GM06990 (cell line): ENCODE data around the gene SCNN1G.
"Not testable (repeated sequence)": the region's sequence is repeated elsewhere in the genome, so short reads cannot be mapped to it uniquely, and the experiment has no call there.

Experiments used
- DNase-seq: peaks from one replicate; pipeline ENCODE4 v3.0.0-alpha.2; 2011; ENCODE audit not compliant: insufficient read length; ENCODE audit errors: extremely low read depth
- H3K27me3 ChIP-seq: replicated peaks from 2 replicates; pipeline ENCODE4 v1.6.0; 2011; ENCODE audit warnings: low read length; ENCODE audit not compliant: control insufficient read depth, insufficient read depth
- H3K36me3 ChIP-seq: 2 replicates; pipeline ENCODE4 v1.5.1; 2011; ENCODE audit warnings: low read length; ENCODE audit not compliant: control insufficient read depth, insufficient read depth
- H3K4me3 ChIP-seq: replicated peaks from 2 replicates; pipeline ENCODE4 v1.5.1; 2011; ENCODE audit warnings: low read depth, mild to moderate bottlenecking, control low read depth, low read length
- TF ChIP-seq, protein P1 (sequence below): IDR thresholded peaks from 2 replicates; pipeline ENCODE4 v1.5.1; 2011; ENCODE audit warnings: low read length, control low read depth, mild to moderate bottlenecking, inconsistent platforms; ENCODE audit not compliant: insufficient read depth, poor library complexity, severe bottlenecking

Gene SCNN1G

DNA sequence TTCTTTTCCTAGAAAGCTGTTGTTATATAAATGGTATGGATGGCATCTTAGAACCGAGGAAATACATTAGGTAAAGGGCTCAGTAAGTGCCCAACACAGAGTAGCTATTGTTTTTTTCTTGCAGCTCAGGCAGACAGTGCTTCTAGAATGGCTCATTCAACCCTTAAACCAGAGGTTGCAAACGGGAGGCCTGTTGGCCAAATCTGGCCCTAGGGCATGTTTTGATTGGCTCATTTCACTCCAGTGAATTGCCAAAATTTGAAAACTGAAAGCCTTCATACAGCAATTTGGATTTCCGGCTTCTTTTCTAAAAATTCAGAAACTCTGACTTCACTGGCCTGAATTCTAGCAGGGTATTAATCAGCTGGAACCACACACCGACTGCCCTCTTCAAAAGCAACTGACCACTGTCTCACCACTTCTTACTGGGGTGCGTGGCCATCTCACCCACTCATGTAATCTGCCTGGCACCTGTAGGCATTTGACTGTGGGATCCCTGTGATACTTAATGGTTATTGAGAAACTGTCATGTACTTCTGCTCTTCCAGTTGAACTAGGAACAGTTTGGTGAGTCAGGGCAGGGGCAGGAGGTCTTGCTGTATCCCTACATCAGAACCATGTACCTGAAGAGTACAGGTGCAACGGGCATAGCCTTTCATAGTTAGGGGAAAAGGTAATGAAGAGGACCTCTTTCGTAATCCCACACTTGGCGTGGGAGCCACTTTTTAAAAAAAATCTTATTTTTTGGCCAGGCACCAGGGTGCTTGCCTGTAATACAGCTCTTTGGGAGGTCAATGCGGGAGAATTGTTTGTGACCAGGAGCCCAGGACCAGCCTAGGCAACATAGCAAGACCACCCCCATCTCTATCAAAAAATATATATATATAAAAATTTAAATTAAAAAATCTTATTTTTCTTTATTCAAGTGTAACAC, 66.0 kb downstream of the SCNN1G start:
- DNase-seq: no peak
- Histone ChIP-seq H3K36me3 (no peaks in the 10 kb centered on the region), H3K27me3 (no peaks in the 10 kb centered on the region), H3K4me3 (no peak overlapping the region)
- TF ChIP-seq, protein P1, sequence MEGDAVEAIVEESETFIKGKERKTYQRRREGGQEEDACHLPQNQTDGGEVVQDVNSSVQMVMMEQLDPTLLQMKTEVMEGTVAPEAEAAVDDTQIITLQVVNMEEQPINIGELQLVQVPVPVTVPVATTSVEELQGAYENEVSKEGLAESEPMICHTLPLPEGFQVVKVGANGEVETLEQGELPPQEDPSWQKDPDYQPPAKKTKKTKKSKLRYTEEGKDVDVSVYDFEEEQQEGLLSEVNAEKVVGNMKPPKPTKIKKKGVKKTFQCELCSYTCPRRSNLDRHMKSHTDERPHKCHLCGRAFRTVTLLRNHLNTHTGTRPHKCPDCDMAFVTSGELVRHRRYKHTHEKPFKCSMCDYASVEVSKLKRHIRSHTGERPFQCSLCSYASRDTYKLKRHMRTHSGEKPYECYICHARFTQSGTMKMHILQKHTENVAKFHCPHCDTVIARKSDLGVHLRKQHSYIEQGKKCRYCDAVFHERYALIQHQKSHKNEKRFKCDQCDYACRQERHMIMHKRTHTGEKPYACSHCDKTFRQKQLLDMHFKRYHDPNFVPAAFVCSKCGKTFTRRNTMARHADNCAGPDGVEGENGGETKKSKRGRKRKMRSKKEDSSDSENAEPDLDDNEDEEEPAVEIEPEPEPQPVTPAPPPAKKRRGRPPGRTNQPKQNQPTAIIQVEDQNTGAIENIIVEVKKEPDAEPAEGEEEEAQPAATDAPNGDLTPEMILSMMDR: no peak

DNA sequence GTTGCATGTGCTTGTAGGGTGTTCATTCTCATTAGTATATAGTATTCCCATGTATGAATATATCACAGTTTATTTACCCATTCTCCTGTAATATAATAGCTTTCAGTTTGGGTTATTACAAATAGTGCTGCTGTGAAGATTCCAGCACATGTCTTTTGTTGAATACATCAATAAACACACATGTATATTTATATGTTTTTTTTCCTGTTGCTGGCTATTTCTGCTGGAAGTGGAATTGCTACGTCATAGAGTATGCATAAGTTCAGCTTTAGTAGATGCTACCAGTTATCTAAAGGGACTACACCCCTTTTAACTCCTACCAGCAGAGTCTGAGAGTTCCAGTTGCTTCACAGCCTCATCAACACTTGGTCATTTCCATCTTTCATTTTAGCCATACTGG, 67.3 kb downstream of the SCNN1G start:
- Histone ChIP-seq H3K36me3 (no peaks in the 10 kb centered on the region), H3K4me3 (no peak overlapping the region), H3K27me3 (no peaks in the 10 kb centered on the region)
- TF ChIP-seq, protein P1: no peak
- DNase-seq: no peak

DNA sequence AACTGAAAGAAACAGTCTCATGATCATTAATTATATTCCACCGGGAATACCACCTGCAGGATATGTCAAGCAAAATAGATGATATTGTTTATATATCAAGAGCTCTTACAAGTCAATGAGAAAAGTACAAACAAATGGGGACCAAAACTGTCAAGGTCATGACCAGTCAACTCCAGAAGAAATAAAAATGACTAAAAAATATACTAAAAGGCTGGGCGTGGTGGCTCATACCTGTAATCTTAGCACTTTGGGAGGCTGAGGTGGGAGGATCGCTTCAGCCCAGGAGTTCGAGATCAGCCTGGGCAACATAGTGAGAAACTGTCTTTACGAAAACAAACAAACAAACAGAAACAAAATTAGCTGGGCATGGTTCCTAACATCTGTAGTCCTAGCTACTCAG, 69.8 kb downstream of the SCNN1G start:
- Histone ChIP-seq H3K27me3 (no peaks in the 10 kb centered on the region), H3K4me3 (no peak overlapping the region), H3K36me3 (no peaks in the 10 kb centered on the region)
- no peak for DNase-seq
- TF ChIP-seq, protein P1: no peak

DNA sequence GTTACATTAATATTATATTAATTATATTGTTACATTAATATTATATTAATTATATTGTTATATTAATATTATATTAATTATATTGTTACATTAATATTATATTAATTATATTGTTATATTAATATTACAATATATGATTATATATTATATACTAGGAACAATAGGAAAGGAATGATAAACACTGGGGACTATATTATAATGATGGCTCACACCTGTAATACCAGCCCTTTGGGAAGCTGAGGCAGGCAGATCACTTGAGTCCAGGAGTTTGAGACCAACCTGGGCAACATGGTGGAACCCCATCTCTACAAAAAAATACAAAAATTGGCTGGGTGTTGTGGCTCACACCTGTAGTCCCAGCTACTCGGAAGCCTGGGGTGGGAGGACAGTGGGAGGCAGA, 71.1 kb downstream of the SCNN1G start:
- H3K4me3 ChIP-seq, DNase-seq, H3K27me3 ChIP-seq, H3K36me3 ChIP-seq: not testable (repeated sequence)

DNA sequence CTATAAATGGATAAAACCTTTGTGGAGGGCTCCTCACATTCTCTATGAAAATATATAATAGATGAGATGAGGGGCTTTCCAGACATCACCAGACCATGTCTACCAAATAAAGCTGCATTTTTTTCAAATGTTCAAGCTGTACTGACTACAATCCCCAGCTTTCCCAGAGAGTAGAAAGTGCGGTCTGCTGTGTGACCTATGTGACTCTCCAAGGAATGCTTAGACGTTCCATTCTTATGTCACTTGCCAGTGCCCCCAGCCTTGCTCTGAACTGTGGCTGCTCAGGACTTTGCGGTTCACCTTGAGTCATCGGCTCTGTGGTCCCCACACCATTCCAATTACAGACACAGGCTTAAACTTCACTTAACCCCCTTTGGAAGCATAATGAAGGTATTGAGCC, 71.8 kb downstream of the SCNN1G start:
- Histone ChIP-seq H3K36me3 (no peaks in the 10 kb centered on the region), H3K27me3 (no peaks in the 10 kb centered on the region), H3K4me3 (no peak overlapping the region)
- TF ChIP-seq, protein P1: no peak
- no peak for DNase-seq

DNA sequence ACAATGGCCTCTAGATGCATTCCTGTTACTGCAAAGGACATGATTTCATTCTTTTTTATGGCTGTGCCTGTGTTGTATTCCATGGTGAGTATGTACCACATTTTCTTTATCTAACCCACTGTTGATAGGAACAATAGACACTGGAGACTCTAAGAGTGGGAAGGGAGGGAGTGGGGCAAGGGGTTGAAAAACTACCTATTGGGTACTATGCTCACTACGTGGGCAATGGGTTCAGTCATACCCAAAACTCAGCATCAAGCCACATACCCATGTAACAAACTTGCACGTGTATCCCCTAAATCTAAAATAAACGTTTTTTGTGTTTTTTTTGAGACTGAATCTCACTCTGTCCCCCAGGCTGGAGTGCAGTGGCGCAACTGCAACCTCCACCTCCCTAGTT, 72.5 kb downstream of the SCNN1G start:
- no peak overlapping the region for H3K4me3 ChIP-seq
- TF ChIP-seq, protein P1: no peak
- no peaks in the 10 kb centered on the region for H3K27me3 ChIP-seq
- no peaks in the 10 kb centered on the region for H3K36me3 ChIP-seq
- DNase-seq: no peak
